ENCODE data around the gene GADD45GIP1. TPM values are rescaled to one million over a fixed set of nuclear protein-coding genes. Genes with fewer than 3 reads are reported as not detected.
"Not testable (repeated sequence)": the region's sequence is repeated elsewhere in the genome, so short reads cannot be mapped to it uniquely, and the experiment has no call there.

Gene GADD45GIP1
- total RNA-seq, 2 experiments from 2014 or later: 38.9 to 40.8 TPM

GRCh38 chr19:12992729-12993128 is 35.7 kb upstream of the GADD45GIP1 start:
- POLR2A ChIA-PET: no interaction called here
- CTCF ChIA-PET: interaction anchor here (0.9 kb wide), 1 partner anchor 13 kb away, joined by 3 read pairs; no protein-coding TSS in a partner anchor

DNA sequence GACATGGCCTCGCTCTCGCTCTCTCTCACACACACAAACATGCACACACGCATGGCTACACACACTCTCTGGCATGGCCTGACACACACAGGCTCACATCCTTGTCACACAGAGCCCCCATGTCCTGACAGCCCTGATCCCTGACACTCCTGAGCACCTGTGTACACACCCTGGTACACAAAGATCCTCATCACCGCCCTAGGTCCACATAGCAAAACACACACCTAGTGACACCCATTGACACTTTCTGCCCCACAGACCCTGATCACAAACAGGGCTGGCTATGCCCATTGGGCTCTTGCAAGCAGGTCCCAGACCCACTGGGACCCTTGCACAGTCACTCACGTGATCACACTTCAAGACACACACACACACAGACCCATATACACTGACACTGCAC is 34.3 kb upstream of the GADD45GIP1 start:
- CTCF ChIA-PET: no interaction called here
- POLR2A ChIA-PET: no interaction called here

DNA sequence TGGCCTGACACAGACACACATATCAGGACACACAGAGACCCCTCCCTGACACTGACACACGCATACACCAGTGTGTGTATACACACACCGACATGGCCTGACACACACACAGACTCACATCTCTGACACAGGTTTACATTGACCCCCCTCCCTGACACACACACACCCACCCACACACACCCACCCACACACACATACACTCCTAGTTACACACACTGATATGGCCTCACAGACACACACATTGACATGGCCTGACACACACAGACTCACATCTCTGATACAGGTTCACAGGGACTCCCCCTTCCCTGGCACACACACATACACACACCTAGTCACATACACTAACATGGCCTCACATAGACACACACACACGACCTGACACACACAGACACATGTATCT is 33.8 kb upstream of the GADD45GIP1 start:
- CTCF ChIA-PET: no interaction called here
- POLR2A ChIA-PET: no interaction called here

DNA sequence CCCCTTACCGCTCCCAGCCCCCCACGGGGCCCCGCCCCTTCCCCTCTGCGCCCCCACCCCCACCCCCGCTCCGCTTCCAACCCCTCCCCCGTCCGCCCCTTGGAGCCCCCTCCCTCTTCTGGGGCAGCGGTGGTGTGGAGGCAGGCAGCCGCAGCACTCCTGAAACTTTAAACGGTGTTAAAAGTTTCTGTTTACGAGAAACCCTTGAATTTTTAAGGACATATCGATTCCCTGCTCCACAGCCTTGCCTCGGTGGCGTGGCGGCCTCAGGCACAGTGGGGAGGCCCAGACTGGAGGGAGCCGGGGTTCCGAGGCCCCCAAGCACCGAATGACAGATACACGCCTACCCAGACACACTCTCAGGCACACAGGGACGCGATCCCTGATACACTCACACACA is 33.4 kb upstream of the GADD45GIP1 start:
- POLR2A ChIA-PET: no interaction called here
- CTCF ChIA-PET: no interaction called here

- ChIA-PET POLR2A (no interaction called here), CTCF (no interaction called here)
Observed at GRCh38 chr19:12987781-12988180, 30.8 kb upstream of the GADD45GIP1 start.

DNA sequence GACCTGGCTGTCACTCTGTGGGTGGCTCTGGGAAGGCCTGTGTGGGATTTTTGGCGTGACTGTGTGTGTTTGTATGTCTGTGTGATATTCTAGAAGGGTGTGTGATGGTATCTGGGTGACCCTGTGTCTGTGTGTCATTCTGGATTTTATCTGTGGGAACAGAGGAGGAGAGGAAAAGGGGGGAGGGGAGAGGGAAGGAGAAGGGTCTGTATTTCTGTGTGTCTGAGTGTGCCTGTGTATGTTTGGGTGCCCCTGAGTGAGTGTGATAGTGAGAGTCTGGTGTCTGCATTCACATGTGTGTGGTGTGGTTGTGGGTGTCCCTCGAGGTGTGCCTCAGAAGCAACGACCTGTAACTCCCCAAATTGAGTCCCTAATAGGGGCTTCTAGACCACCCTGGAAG is 30.2 kb upstream of the GADD45GIP1 start:
- ChIA-PET CTCF (interaction anchor here (1.0 kb wide), 1 partner anchor 74 kb away, joined by 3 read pairs; no protein-coding TSS in a partner anchor), POLR2A (no interaction called here)

DNA sequence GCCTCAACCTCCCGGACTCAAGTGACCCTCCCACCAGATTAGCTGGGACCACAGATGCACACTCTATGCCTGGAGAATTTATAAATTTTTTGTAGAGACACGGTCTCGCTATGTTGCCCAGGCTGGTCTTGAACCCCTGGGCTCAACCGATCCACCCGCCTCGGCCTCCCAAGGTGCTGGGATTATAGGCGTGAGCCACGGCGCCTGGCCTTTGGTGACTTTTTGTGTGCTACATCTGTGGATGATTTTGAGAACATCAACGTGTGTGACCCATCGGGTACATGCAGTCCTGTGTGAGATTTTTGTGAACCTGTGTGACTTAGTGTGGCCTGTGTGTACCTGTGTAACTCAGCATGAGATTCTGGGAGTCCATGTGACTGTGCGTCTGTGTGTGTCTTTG is 29.7 kb upstream of the GADD45GIP1 start:
- ChIA-PET CTCF (interaction anchor here (0.8 to 1.0 kb wide), 3 partner anchors 75 to 131 kb away, joined by 3 read pairs; no protein-coding TSS in a partner anchor), POLR2A (no interaction called here)

DNA sequence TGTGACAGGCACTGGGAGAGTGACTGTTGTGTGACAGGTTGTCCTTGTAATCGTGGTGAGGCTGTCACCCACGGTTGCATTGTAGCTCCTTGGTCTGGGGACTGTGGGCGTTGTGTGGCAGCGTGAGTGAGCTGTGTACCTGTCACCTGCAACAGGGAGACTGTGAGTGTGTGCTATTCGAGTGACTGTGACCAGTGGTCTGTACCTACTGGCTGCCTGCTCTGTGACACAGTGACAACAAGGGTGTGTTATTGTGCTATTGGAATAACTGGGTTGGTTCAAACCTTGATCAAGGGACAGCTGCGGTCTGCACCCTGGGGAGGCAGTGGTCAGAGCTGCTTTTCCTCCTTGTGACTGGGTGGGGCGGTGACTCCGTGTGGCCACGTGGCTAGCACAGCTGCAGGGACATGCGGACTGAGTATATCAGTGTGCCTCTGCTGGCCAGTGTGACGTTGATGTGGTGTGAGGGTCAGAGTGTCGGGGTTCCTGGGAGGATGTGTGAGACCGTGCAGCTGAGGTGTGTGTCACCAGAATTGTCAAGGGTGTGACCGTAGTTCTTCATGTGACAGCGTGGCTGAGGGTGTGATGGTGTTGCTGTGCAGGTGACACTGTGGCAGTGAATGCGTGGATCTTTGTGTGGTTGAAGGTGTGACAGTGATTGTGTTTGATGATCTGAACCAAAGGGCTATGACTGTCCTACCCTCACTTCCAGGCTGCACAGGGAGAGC is 28.2 kb upstream of the GADD45GIP1 start:
- CTCF ChIA-PET: interaction anchor here (1.0 to 3.2 kb wide), 6 partner anchors 14 to 132 kb away, joined by 3 to 19 read pairs (median 4); no protein-coding TSS in a partner anchor

GRCh38 chr19:12984683-12985048 is 27.6 kb upstream of the GADD45GIP1 start:
- CTCF ChIA-PET: interaction anchor here (1.0 to 3.2 kb wide), 6 partner anchors 14 to 109 kb away, joined by 3 to 19 read pairs (median 4); no protein-coding TSS in a partner anchor
- POLR2A ChIA-PET: no interaction called here

More for the DNA sequence above, 28.2 kb upstream of the GADD45GIP1 start:
- POLR2A ChIA-PET: no interaction called here

DNA sequence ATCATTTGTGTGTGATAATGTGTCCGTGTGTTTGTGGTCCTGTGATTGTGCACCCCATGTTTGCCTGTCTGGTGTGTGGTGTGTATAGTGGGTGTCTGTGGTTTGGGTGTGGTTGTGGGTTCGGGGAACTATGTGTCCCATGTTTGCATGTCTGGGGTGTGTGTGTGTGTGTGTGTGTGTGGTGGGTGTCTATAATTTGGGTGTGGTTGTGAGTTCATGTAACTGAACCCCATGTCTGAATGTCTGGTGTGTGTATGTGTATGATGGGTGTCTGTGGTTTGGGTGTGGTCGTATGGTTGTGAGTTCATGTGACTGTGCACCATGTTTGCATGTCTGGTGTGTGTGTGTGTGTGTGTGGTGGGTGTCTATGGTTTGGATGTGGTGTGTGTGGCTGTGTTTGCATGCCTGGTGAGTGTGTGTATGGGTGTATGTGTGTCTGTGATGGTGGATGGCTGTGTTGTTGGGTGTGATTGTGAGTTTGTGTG is 27.2 kb upstream of the GADD45GIP1 start:
- ChIA-PET CTCF (interaction anchor here (0.6 to 3.2 kb wide), 9 partner anchors 15 to 111 kb away, joined by 3 to 19 read pairs (median 3); no protein-coding TSS in a partner anchor), POLR2A (no interaction called here)

DNA sequence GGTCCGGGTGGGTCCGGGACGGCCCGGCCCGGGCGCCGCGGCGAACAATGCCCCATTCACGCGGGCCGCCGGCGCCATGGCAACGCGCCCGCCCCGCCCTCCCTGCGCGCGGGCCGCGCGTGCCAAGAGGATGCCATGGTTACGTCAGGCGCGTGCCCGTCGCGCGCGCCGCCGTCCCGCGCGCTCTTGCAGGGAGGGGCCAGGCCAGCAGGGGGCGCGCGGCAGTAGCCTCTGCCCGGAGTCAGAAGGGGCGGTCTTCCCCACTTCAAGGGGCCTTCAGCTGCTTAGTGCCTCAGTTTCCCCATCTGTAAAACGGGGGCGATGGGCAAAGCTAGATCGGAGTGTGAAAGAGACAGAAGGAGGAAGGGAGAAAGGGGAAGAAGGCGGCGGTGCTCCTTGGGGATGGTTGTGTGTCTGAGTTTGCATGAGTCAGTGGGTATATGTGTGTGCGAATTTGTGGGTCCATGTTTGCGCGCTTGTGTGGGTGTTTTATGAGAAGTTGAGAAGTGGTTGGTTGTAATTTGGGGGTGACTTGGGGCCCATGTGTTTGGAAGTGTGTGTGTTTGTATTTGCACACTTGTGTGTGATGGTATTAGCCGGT is 26.6 kb upstream of the GADD45GIP1 start:
- CTCF ChIA-PET: interaction anchor here (0.6 to 3.2 kb wide), 9 partner anchors 17 to 111 kb away, joined by 3 to 25 read pairs (median 4); no protein-coding TSS in a partner anchor

GRCh38 chr19:12983091-12983490 is 26.1 kb upstream of the GADD45GIP1 start:
- ChIA-PET POLR2A (no interaction called here), CTCF (interaction anchor here (1.1 to 3.2 kb wide), 5 partner anchors 17 to 111 kb away, joined by 3 to 25 read pairs (median 15); no protein-coding TSS in a partner anchor)

More for the DNA sequence above, 26.6 kb upstream of the GADD45GIP1 start:
- POLR2A ChIA-PET: no interaction called here

- ChIA-PET POLR2A (no interaction called here), CTCF (interaction anchor here (1.1 to 3.1 kb wide), 4 partner anchors 17 to 111 kb away, joined by 3 to 25 read pairs (median 12); no protein-coding TSS in a partner anchor)
Observed at GRCh38 chr19:12982648-12983047, 25.6 kb upstream of the GADD45GIP1 start.

- CTCF ChIA-PET: interaction anchor here (0.6 to 7.2 kb wide), 5 partner anchors 13 to 114 kb away, joined by 3 to 126 read pairs (median 6); no protein-coding TSS in a partner anchor
- POLR2A ChIA-PET: no interaction called here
Observed at GRCh38 chr19:12979974-12980373, 23.0 kb upstream of the GADD45GIP1 start.

- POLR2A ChIA-PET: not testable (repeated sequence)
- CTCF ChIA-PET: interaction anchor here (0.9 to 7.2 kb wide), 9 partner anchors 9 to 156 kb away, joined by 3 to 126 read pairs (median 5); partner anchors contain the start of gene DAND5
Observed at GRCh38 chr19:12976109-12976508, 19.1 kb upstream of the GADD45GIP1 start.

GRCh38 chr19:12975221-12975741 is 18.3 kb upstream of the GADD45GIP1 start:
- CTCF ChIA-PET: interaction anchor here (1.0 to 7.2 kb wide), 7 partner anchors 9 to 157 kb away, joined by 3 to 126 read pairs (median 5); partner anchors contain the start of gene DAND5

GRCh38 chr19:12974301-12975220 is 17.5 kb upstream of the GADD45GIP1 start:
- ChIA-PET POLR2A (interaction anchor here (0.7 kb wide), 1 partner anchor 9 kb away, joined by 3 read pairs; no protein-coding TSS in a partner anchor), CTCF (interaction anchor here (2.1 to 7.2 kb wide), 4 partner anchors 8 to 120 kb away, joined by 5 to 126 read pairs (median 96); partner anchors contain the start of gene DAND5)

More at GRCh38 chr19:12975221-12975741, 18.3 kb upstream of the GADD45GIP1 start:
- POLR2A ChIA-PET: no interaction called here

DNA sequence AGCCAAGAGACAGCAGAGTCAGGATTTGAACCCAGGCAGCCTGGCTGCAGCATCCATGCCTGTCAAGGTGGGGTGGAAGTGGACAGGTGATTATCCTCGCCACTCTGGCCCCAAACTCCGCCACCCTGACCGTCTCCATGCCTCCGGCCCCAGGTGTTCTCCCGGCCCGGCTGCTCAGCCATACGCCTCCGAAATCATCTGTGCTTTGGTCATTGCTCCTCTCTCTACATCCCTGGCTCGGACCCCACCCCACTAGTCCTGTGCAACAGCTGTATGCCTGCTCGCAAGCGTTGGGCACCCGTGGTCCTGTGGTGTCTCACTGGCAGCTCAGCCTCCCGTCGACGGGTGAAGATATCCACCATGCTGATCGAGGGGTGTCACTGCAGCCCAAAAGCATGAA is 16.2 kb upstream of the GADD45GIP1 start:
- ChIA-PET CTCF (no interaction called here), POLR2A (no interaction called here)
